Caco-2 (cell line): Measurements from ENCODE around the gene SH3TC1. TPM values are rescaled to one million over a fixed set of nuclear protein-coding genes. Genes with fewer than 3 reads are reported as not detected.

ENCODE experiments used
- BruUV-seq: library from RNA; stranded (reverse); fragments of 400-500 nt; replicated peaks from 2 replicates; lab custom pipeline; 2021; lab: Mats Ljungman, UMichigan
- CTCF ChIA-PET: fragments of 300-600 bp; sonication (Branson Sonifier 250); formaldehyde crosslinking; loops from one replicate; lab custom pipeline; 2022; ENCODE audit warnings: antibody characterized with exemption; lab: Charles Lee
- POLR2A ChIA-PET: fragments of 300-600 bp; sonication (Branson Sonifier 250); formaldehyde crosslinking; loops from one replicate; lab custom pipeline; 2022; ENCODE audit warnings: antibody characterized with exemption; lab: Charles Lee
- DNase-seq, 2 experiments: peaks; one replicate each; pipeline versions ENCODE4 v3.0.0 to v3.0.0-alpha.2; 2020 to 2022
- H3K27me3 ChIP-seq: replicated peaks from 2 replicates; pipeline ENCODE4 v1.6.0; 2011; ENCODE audit warnings: low read length; ENCODE audit not compliant: control insufficient read depth, insufficient read depth
- H3K36me3 ChIP-seq: 2 replicates; pipeline ENCODE4 v1.5.1; 2011; ENCODE audit warnings: low read length; ENCODE audit not compliant: control insufficient read depth, insufficient read depth
- H3K4me1 ChIP-seq: fragments of 250-450 bp; sonication (Bioruptor Pico); 2 replicates; pipeline ENCODE4 v1.5.1; 2020; ENCODE audit warnings: mild to moderate bottlenecking
- H3K4me3 ChIP-seq: 2 replicates; pipeline ENCODE4 v1.5.1; 2011; ENCODE audit warnings: low read depth, mild to moderate bottlenecking, control low read depth, low read length
- H3K9me3 ChIP-seq: fragments of 250-450 bp; sonication (Bioruptor Pico); 2 replicates; pipeline ENCODE4 v1.5.1; 2020; ENCODE audit warnings: mild to moderate bottlenecking, moderate library complexity
- H3K27ac Mint-ChIP-seq: one replicate; pipeline ENCODE4 v1.8.0; 2022; ENCODE audit warnings: mixed read lengths; ENCODE audit not compliant: unreplicated experiment
- H3K27me3 Mint-ChIP-seq: one replicate; pipeline ENCODE4 v1.8.0; 2022; ENCODE audit warnings: mixed read lengths; ENCODE audit not compliant: insufficient read depth, unreplicated experiment
- H3K36me3 Mint-ChIP-seq: one replicate; pipeline ENCODE4 v1.8.0; 2022; ENCODE audit warnings: mild to moderate bottlenecking, mixed read lengths; ENCODE audit not compliant: insufficient read depth, unreplicated experiment
- H3K4me1 Mint-ChIP-seq: one replicate; pipeline ENCODE4 v1.8.0; 2022; ENCODE audit warnings: low read depth, mixed read lengths; ENCODE audit not compliant: unreplicated experiment
- H3K4me3 Mint-ChIP-seq: one replicate; pipeline ENCODE4 v1.8.0; 2022; ENCODE audit warnings: mild to moderate bottlenecking, moderate library complexity, mixed read lengths; ENCODE audit not compliant: unreplicated experiment
- H3K9me3 Mint-ChIP-seq: one replicate; pipeline ENCODE4 v1.8.0; 2022; ENCODE audit warnings: mixed read lengths; ENCODE audit not compliant: unreplicated experiment
- intact Hi-C: fragments of 100-400 bp; cut with micrococcal nuclease; formaldehyde crosslinking; loops from one replicate; pipeline ENCODE4 v1.10.0; 2022; ENCODE audit not compliant: unreplicated experiment
- total RNA-seq: library from RNA; stranded (reverse); gene quantifications from 2 replicates; pipeline ENCODE4 v1.2.3, GENCODE V29; 2022
- TF ChIP-seq, protein P1 (sequence below), 2 experiments: fragments of 200-600 bp in 1 of 2; IDR thresholded peaks; 1 replicate in 1 of 2; 2 replicates in 1 of 2; pipeline versions ENCODE4 v1.5.1 to v1.8.0; 2011 to 2022; ENCODE audit warnings: antibody characterized with exemption in 1 of 2, control low read depth in 1 of 2, inconsistent platforms in 1 of 2, low read depth in 1 of 2, low read length in 1 of 2, mild to moderate bottlenecking in 1 of 2, moderate library complexity in 1 of 2; ENCODE audit not compliant: insufficient read depth in 1 of 2, severe bottlenecking in 1 of 2, unreplicated experiment in 1 of 2

SH3TC1 gene
- total RNA-seq, 1 experiment from 2014 or later = 18.6 TPM

DNA sequence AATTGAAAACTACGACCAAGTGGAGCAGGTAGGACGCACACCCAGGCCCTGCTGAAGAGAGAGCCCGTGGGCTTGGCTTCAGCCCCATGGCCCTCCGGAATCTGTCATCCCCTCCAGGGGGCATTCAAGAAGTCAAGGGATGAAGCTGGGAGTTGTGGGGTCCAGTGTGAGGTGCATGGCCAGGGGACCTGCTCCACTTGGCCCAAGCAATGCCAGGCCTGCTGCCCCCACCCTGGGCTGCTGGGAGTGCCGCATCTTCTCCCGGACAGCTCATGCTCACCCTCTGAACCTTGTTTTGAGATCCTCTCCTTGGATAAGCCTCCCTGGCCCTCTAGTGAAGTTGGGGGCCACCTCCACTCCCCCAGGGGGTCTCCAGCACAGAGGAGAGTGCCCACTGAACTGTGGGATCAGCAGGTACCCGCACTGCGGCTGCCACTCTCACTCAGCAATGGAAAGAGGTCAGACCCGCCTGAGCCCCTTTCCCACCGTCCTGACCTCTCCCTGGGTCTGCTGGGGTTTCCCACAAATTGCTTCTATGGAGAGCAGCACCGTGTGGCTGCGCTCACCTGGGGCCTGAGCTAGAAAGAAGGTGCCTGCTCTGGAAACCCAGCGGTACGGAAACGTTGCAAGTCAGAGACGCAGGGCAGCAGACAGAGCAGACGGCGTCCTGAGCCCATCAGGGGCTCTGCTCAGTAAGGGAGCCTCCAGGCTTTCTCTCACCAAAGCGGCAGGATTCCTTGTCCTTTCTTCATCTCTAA, 35.5 kb upstream of the SH3TC1 start:
- no TSS peak for BruUV-seq
- DNase-seq = no peak
- peaks cover under 1% of the 10 kb centered on the region; the same call in 1 of the 2 replicates for H3K9me3 ChIP-seq
- H3K4me1 ChIP-seq = no peaks in the 10 kb centered on the region; the same call in 1 of the 2 replicates
- intact Hi-C loops = no loop called here
- TF ChIP-seq, protein P1, sequence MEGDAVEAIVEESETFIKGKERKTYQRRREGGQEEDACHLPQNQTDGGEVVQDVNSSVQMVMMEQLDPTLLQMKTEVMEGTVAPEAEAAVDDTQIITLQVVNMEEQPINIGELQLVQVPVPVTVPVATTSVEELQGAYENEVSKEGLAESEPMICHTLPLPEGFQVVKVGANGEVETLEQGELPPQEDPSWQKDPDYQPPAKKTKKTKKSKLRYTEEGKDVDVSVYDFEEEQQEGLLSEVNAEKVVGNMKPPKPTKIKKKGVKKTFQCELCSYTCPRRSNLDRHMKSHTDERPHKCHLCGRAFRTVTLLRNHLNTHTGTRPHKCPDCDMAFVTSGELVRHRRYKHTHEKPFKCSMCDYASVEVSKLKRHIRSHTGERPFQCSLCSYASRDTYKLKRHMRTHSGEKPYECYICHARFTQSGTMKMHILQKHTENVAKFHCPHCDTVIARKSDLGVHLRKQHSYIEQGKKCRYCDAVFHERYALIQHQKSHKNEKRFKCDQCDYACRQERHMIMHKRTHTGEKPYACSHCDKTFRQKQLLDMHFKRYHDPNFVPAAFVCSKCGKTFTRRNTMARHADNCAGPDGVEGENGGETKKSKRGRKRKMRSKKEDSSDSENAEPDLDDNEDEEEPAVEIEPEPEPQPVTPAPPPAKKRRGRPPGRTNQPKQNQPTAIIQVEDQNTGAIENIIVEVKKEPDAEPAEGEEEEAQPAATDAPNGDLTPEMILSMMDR (IDR thresholded peaks at IDR 0.05; ENCODE audit: insufficient read depth in 1 of 2, low read depth in 1 of 2, low read length in 1 of 2, severe bottlenecking in 1 of 2, unreplicated experiment in 1 of 2) = no peak
- Mint-ChIP-seq H3K27ac (no peak overlapping the region), H3K9me3 (peaks cover 18% of the 10 kb centered on the region), H3K27me3 (peaks cover 4% of the 10 kb centered on the region), H3K36me3 (peaks cover 5% of the 10 kb centered on the region), H3K4me1 (peaks cover 5% of the 10 kb centered on the region), H3K4me3 (no peak overlapping the region)
- CTCF ChIA-PET = interaction anchor here (1.4 kb wide), 1 partner anchor 13 kb away, joined by 4 read pairs; no protein-coding TSS in a partner anchor
- no peaks in the 10 kb centered on the region for H3K27me3 ChIP-seq
- POLR2A ChIA-PET = no interaction called here
- H3K36me3 ChIP-seq = no peaks in the 10 kb centered on the region
- H3K4me3 ChIP-seq = no peak overlapping the region

DNA sequence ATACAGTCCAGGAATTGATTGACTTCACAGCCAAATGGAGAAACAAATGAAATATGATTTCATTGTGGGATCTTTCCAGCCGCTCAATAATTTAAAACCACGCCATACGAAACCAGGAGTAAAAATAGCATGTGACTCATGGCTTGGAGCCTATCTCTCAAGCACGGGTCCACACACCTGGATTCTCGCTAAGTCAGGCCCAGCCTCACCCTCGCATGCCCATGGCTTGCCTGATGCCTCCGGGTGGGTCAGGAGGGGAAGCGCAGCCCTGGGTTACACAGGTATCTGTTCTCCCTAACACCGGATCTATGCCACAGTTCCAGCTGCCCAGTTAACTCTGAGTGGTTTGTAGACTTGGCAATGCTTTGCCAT, 34.9 kb upstream of the SH3TC1 start:
- Histone ChIP-seq H3K4me1 (no peaks in the 10 kb centered on the region; the same call in 1 of the 2 replicates), H3K4me3 (no peak overlapping the region), H3K9me3 (peaks cover 3% of the 10 kb centered on the region; the same call in 1 of the 2 replicates), H3K36me3 (no peaks in the 10 kb centered on the region), H3K27me3 (no peaks in the 10 kb centered on the region)
- no TSS peak for BruUV-seq
- H3K27ac Mint-ChIP-seq = no peak overlapping the region
- H3K9me3 Mint-ChIP-seq = peaks cover 18% of the 10 kb centered on the region
- H3K36me3 Mint-ChIP-seq = no peaks in the 10 kb centered on the region
- H3K4me3 Mint-ChIP-seq = no peak overlapping the region
- ChIA-PET CTCF (no interaction called here), POLR2A (no interaction called here)
- H3K4me1 Mint-ChIP-seq = peaks cover 5% of the 10 kb centered on the region
- no peak for DNase-seq
- H3K27me3 Mint-ChIP-seq = peaks cover 2% of the 10 kb centered on the region
- intact Hi-C loops = no loop called here
- TF ChIP-seq, protein P1 (IDR thresholded peaks at IDR 0.05; ENCODE audit: insufficient read depth in 1 of 2, low read depth in 1 of 2, low read length in 1 of 2, severe bottlenecking in 1 of 2, unreplicated experiment in 1 of 2) = no peak

DNA sequence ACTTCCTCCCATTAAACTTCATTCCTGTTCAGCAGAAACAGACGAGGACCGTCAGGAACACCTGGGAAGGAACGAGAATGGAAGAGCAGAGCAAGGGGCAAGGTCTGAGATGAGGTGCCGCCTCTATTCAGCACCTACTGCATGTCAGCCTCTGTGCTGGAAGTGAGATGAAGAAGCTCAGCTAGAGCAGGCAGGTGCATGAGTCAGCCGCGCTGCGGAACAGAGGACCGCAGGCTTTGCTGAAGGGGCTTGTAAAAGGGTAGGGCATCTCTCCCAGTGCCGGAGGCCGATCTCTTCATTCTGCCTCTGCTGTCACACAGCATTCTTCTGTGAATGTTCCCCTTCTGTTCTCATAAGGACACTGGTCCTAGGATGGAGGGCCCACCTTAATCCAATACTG, 34.4 kb upstream of the SH3TC1 start:
- POLR2A ChIA-PET = no interaction called here
- no peak overlapping the region for H3K27ac Mint-ChIP-seq
- no TSS peak for BruUV-seq

More for the DNA sequence above, 34.4 kb upstream of the SH3TC1 start:
- Mint-ChIP-seq H3K9me3 (peaks cover 18% of the 10 kb centered on the region), H3K36me3 (no peaks in the 10 kb centered on the region), H3K4me3 (no peak overlapping the region), H3K4me1 (peaks cover 5% of the 10 kb centered on the region), H3K27me3 (peaks cover 2% of the 10 kb centered on the region)
- TF ChIP-seq, protein P1 (IDR thresholded peaks at IDR 0.05; ENCODE audit: insufficient read depth in 1 of 2, low read depth in 1 of 2, low read length in 1 of 2, severe bottlenecking in 1 of 2, unreplicated experiment in 1 of 2) = no peak
- CTCF ChIA-PET = no interaction called here
- Histone ChIP-seq H3K27me3 (no peaks in the 10 kb centered on the region), H3K4me3 (no peak overlapping the region), H3K4me1 (no peaks in the 10 kb centered on the region; the same call in 1 of the 2 replicates), H3K36me3 (no peaks in the 10 kb centered on the region), H3K9me3 (peaks cover 3% of the 10 kb centered on the region; the same call in 1 of the 2 replicates)
- no peak for DNase-seq
- intact Hi-C loops = no loop called here
